RWPE2 (cell line): ENCODE data around the gene ITSN1.
A peak's percentile ranks its signal among the peaks of the same experiment; 100 is the strongest.

Experiments used
- ATAC-seq: fragments of 200-7000 bp; cut with Tn5 transposase; 3 replicates; pipeline ENCODE4 v1.9.1; 2021; ENCODE audit warnings: low read depth
- DNase-seq: peaks from one replicate; pipeline ENCODE4 v3.0.0-alpha.2; 2020; ENCODE audit warnings: low spot score
- H3K27ac ChIP-seq: fragments of 450-650 bp; 2 replicates; pipeline ENCODE4 v1.5.1; 2017; ENCODE audit warnings: mild to moderate bottlenecking; ENCODE audit not compliant: poor library complexity, severe bottlenecking
- H3K27me3 ChIP-seq: fragments of 250-450 bp; sonication (Bioruptor Pico); 2 replicates; pipeline ENCODE4 v1.5.1; 2021; ENCODE audit warnings: mild to moderate bottlenecking, moderate library complexity; ENCODE audit not compliant: insufficient read depth, poor library complexity, severe bottlenecking
- H3K36me3 ChIP-seq: fragments of 250-450 bp; sonication (Bioruptor Pico); 2 replicates; pipeline ENCODE4 v1.5.1; 2020; ENCODE audit warnings: low read depth, mild to moderate bottlenecking, moderate library complexity
- H3K4me1 ChIP-seq: fragments of 250-450 bp; sonication (Bioruptor Pico); 2 replicates; pipeline ENCODE4 v1.5.1; 2021; ENCODE audit warnings: mild to moderate bottlenecking, moderate library complexity; ENCODE audit not compliant: insufficient read depth, poor library complexity, severe bottlenecking
- H3K4me3 ChIP-seq: fragments of 250-450 bp; sonication (Bioruptor Pico); 2 replicates; pipeline ENCODE4 v1.5.1; 2021; ENCODE audit warnings: mild to moderate bottlenecking, moderate library complexity; ENCODE audit not compliant: severe bottlenecking
- H3K9me3 ChIP-seq: fragments of 250-450 bp; sonication (Bioruptor Pico); 2 replicates; pipeline ENCODE4 v1.5.1; 2021; ENCODE audit warnings: mild to moderate bottlenecking, moderate library complexity; ENCODE audit not compliant: severe bottlenecking
- TF ChIP-seq, protein P1 (sequence below): fragments of 450-650 bp; IDR thresholded peaks from one replicate; pipeline ENCODE4 v1.5.1; 2017; ENCODE audit warnings: mild to moderate bottlenecking, moderate library complexity; ENCODE audit not compliant: poor library complexity, severe bottlenecking

The ITSN1 gene

GRCh38 chr21:33915368-33916199, 273.3 kb downstream of the ITSN1 start, which contains the start of gene ATP5PO:
ATP5PO (minus strand) TSS chr21:33915804; CDS start chr21:33915763, 41 bp downstream.
- Histone ChIP-seq H3K27ac (peak within 1 kb of the TSS; percentile 25), H3K9me3 (no peaks in the 10 kb centered on the region)
- peak; percentile 100 for ATAC-seq

DNA sequence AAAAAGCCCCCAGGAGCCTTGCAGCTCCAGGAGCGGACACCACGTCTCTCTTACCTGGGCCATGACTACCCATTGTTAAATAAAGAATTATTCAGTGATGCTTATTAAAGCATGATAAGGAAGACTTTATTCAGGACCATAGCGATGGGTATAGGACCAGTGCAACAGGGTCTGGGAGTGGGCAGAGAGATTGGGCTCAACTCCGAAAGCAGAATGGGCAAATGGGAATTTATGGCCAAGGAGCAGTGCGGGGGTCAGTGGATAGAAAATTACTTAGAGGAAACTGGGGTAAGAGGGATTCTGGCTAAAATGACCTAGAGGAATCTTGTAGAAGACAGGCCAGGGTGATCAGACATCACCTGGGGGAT, 273.9 kb downstream of the ITSN1 start:
- ATAC-seq = no peak
- no peaks in the 10 kb centered on the region for H3K4me1 ChIP-seq
- H3K36me3 ChIP-seq = peaks cover 31% of the 10 kb centered on the region
- H3K27me3 ChIP-seq = no peaks in the 10 kb centered on the region
- TF ChIP-seq, protein P1, sequence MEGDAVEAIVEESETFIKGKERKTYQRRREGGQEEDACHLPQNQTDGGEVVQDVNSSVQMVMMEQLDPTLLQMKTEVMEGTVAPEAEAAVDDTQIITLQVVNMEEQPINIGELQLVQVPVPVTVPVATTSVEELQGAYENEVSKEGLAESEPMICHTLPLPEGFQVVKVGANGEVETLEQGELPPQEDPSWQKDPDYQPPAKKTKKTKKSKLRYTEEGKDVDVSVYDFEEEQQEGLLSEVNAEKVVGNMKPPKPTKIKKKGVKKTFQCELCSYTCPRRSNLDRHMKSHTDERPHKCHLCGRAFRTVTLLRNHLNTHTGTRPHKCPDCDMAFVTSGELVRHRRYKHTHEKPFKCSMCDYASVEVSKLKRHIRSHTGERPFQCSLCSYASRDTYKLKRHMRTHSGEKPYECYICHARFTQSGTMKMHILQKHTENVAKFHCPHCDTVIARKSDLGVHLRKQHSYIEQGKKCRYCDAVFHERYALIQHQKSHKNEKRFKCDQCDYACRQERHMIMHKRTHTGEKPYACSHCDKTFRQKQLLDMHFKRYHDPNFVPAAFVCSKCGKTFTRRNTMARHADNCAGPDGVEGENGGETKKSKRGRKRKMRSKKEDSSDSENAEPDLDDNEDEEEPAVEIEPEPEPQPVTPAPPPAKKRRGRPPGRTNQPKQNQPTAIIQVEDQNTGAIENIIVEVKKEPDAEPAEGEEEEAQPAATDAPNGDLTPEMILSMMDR = no peak
- DNase-seq = no peak
- no peak overlapping the region for H3K27ac ChIP-seq
- H3K4me3 ChIP-seq = peak overlapping the region; percentile 75
- no peaks in the 10 kb centered on the region for H3K9me3 ChIP-seq

More at GRCh38 chr21:33915368-33916199, 273.3 kb downstream of the ITSN1 start, which contains the start of gene ATP5PO:
- Histone ChIP-seq H3K27me3 (no peaks in the 10 kb centered on the region), H3K4me3 (peak within 1 kb of the TSS; percentile 75), H3K36me3 (peaks cover 37% of the 10 kb centered on the region), H3K4me1 (no peaks in the 10 kb centered on the region)
- DNase-seq = peak; percentile 96
- TF ChIP-seq, protein P1 = no peak

- no peak for ATAC-seq
- H3K4me3 ChIP-seq = no peak overlapping the region
- H3K36me3 ChIP-seq = peaks cover 19% of the 10 kb centered on the region
- no peak overlapping the region for H3K27ac ChIP-seq
- no peaks in the 10 kb centered on the region for H3K4me1 ChIP-seq
- no peaks in the 10 kb centered on the region for H3K27me3 ChIP-seq
- TF ChIP-seq, protein P1 = no peak
- no peak for DNase-seq
- no peaks in the 10 kb centered on the region for H3K9me3 ChIP-seq
Observed at GRCh38 chr21:33917421-33917820, 275.1 kb downstream of the ITSN1 start.

GRCh38 chr21:33924079-33924765, 281.9 kb downstream of the ITSN1 start:
- H3K4me1 ChIP-seq = peaks cover 2% of the 10 kb centered on the region
- no peaks in the 10 kb centered on the region for H3K9me3 ChIP-seq
- TF ChIP-seq, protein P1 = peak; percentile 93
- no peaks in the 10 kb centered on the region for H3K36me3 ChIP-seq
- no peak overlapping the region for H3K4me3 ChIP-seq
- H3K27ac ChIP-seq = no peak overlapping the region
- H3K27me3 ChIP-seq = no peaks in the 10 kb centered on the region
- DNase-seq (peak; percentile 75), ATAC-seq (peak; percentile 90)
